GM12891 (cell line): Measurements from ENCODE around the gene FREM1.

Source experiments
- PAX5 ChIP-seq: IDR thresholded peaks from 2 replicates; pipeline ENCODE4 v1.6.1; 2011; ENCODE audit warnings: low read length, moderate library complexity, mild to moderate bottlenecking; ENCODE audit not compliant: insufficient read depth, severe bottlenecking
- POLR2A ChIP-seq: IDR thresholded peaks from 2 replicates; pipeline ENCODE4 v1.6.1; 2011; ENCODE audit warnings: low read depth, low read length, control low read depth
- POLR2AphosphoS5 ChIP-seq: IDR thresholded peaks from 2 replicates; pipeline ENCODE4 v1.6.1; 2011; ENCODE audit warnings: low read depth, low read length, control low read depth

DNA sequence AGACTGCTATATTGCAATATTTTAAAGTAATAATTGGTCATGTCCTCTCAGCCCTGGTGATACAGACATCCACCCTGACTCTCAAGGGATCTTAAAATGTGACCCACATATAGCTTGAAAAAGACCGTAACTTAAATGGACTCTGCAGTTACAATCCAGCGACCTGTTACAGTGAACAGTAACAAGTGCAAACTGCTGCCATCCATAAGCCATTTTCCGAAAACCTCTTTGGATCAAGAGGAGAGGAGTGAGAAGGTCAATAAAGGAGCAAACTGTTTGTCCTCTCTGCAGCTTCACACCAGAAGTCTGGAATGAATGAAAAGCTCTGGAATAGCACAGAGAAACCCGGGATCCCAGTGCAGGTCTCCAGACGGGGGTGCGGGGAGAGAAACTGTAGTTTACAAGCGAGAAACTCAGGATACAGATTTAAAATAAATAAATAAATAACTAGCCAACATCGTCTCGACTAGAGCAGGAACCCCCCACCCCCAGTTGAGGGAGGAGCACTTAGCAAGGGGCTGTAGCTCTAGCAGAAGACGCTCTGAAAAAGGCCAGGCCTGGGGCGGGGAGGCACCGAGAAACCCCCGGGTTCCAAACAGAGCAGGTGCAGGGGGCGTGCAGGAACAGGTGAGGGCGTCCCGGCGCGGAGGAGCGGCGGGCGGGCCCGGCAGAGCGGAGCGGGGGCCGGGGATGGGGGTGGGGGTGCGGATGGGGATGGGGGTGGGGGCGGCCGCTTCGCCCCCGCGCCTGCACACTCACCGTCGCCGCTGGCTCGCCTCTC lies 217.6 kb downstream of the FREM1 start:
- TF ChIP-seq POLR2AphosphoS5 (peak; percentile 38), POLR2A (peak; percentile 3; the same call in 1 of the 2 replicates), PAX5 (no peak)
